T-cell (primary cell): ENCODE measurements around the gene RAI1. TPM values are rescaled to one million over a fixed set of nuclear protein-coding genes. Genes with fewer than 3 reads are reported as not detected.

Experiments used
- ATAC-seq, 4 experiments: fragments of 200-7000 bp in 3 of 4; fragments of 150-1000 bp in 1 of 4; cut with Tn5 transposase; replicated peaks in 1 of 4; 1 replicate in 3 of 4; 2 replicates in 1 of 4; pipeline ENCODE4 v1.10.0; 2021; ENCODE audit warnings: moderate library complexity in 3 of 4, mild to moderate bottlenecking in 2 of 4, moderate number of reproducible peaks in 1 of 4
- CTCF ChIA-PET, 2 donors: fragments of 300-600 bp; sonication (Branson Sonifier 250); formaldehyde crosslinking; loops; one replicate each; lab custom pipeline; 2022; ENCODE audit warnings: antibody characterized with exemption in 2 of 2; lab: Charles Lee
- POLR2A ChIA-PET, 2 donors: fragments of 300-600 bp; sonication (Branson Sonifier 250); formaldehyde crosslinking; loops; one replicate each; lab custom pipeline; 2022; ENCODE audit warnings: antibody characterized with exemption in 2 of 2; lab: Charles Lee
- DNase-seq, 35 experiments: peaks; one replicate each; pipeline versions ENCODE4 v3.0.0 to v3.0.0-alpha.2; 2013 to 2023
- H3K27ac ChIP-seq: one replicate; pipeline ENCODE4 v1.5.1; 2013; ENCODE audit warnings: low read length
- H3K27me3 ChIP-seq, 2 experiments: replicated peaks in 1 of 2; 1 replicate in 1 of 2; 2 replicates in 1 of 2; pipeline versions ENCODE4 v1.6.1 to v1.7.0; 2013; ENCODE audit warnings: low read length in 1 of 2, mixed read lengths in 1 of 2; ENCODE audit not compliant: control insufficient read depth in 2 of 2, insufficient read depth in 2 of 2; ENCODE audit errors: extremely low read depth in 1 of 2
- H3K36me3 ChIP-seq, 2 donors: 1 replicate in 1 of 2; 2 replicates in 1 of 2; pipeline versions ENCODE4 v1.6.1 to v1.7.0; 2013; ENCODE audit warnings: low read length in 1 of 2; ENCODE audit not compliant: control insufficient read depth in 2 of 2, insufficient read depth in 1 of 2; ENCODE audit errors: extremely low read depth in 1 of 2
- H3K4me1 ChIP-seq, 2 experiments: 1 replicate in 1 of 2; 2 replicates in 1 of 2; pipeline versions ENCODE4 v1.6.1 to v1.7.0; 2013; ENCODE audit warnings: low read length in 2 of 2, mixed read lengths in 1 of 2; ENCODE audit not compliant: insufficient read depth in 2 of 2, control insufficient read depth in 1 of 2; ENCODE audit errors: extremely low read depth in 1 of 2
- H3K4me3 ChIP-seq, 2 donors: 1 replicate in 1 of 2; 2 replicates in 1 of 2; pipeline versions ENCODE4 v1.5.1 to v1.7.0; 2013; ENCODE audit warnings: mild to moderate bottlenecking in 2 of 2, low read length in 1 of 2, moderate library complexity in 1 of 2; ENCODE audit not compliant: control insufficient read depth in 1 of 2; ENCODE audit errors: extremely low read depth in 1 of 2
- H3K9me3 ChIP-seq: 2 replicates; pipeline ENCODE4 v1.7.0; 2013
- H3K27ac Mint-ChIP-seq, 2 donors: one replicate each; pipeline ENCODE4 v1.8.0; 2020 to 2021; ENCODE audit warnings: mild to moderate bottlenecking in 2 of 2, mixed read lengths in 2 of 2
- H3K27me3 Mint-ChIP-seq, 2 donors: one replicate each; pipeline ENCODE4 v1.8.0; 2021 to 2022; ENCODE audit warnings: mixed read lengths in 2 of 2
- H3K36me3 Mint-ChIP-seq: one replicate; pipeline ENCODE4 v1.8.0; 2021; ENCODE audit warnings: mixed read lengths
- H3K4me1 Mint-ChIP-seq, 3 donors: one replicate each; pipeline ENCODE4 v1.8.0; 2020 to 2022; ENCODE audit warnings: mixed read lengths in 3 of 3, mild to moderate bottlenecking in 1 of 3
- H3K4me3 Mint-ChIP-seq, 3 donors: one replicate each; pipeline ENCODE4 v1.8.0; 2020 to 2022; ENCODE audit warnings: mild to moderate bottlenecking in 3 of 3, mixed read lengths in 3 of 3, moderate library complexity in 3 of 3
- H3K9me3 Mint-ChIP-seq, 3 donors: one replicate each; pipeline ENCODE4 v1.8.0; 2020 to 2022; ENCODE audit warnings: mixed read lengths in 3 of 3
- WGBS: methylation state at CpG from one replicate; pipeline ENCODE4 v1.1.5; 2013; ENCODE audit warnings: missing lambda C conversion rate; ENCODE audit not compliant: insufficient coverage; 5-methylcytosine and 5-hydroxymethylcytosine counted together
- total RNA-seq, 35 experiments: library from RNA in 6 of 35; stranded (reverse) in 6 of 35; fragments of 120-200 nt in 1 of 35; gene quantifications; one replicate each; pipeline versions ENCODE4 v1.2.1 to v1.2.4 and lab custom pipeline; 2013 to 2026

Gene RAI1
- total RNA-seq, 5 donors from 2014 or later (not counting 1 experiment from before 2014, with no cell fraction given), result 20.1 to 31.2 (median 24.5) TPM

DNA sequence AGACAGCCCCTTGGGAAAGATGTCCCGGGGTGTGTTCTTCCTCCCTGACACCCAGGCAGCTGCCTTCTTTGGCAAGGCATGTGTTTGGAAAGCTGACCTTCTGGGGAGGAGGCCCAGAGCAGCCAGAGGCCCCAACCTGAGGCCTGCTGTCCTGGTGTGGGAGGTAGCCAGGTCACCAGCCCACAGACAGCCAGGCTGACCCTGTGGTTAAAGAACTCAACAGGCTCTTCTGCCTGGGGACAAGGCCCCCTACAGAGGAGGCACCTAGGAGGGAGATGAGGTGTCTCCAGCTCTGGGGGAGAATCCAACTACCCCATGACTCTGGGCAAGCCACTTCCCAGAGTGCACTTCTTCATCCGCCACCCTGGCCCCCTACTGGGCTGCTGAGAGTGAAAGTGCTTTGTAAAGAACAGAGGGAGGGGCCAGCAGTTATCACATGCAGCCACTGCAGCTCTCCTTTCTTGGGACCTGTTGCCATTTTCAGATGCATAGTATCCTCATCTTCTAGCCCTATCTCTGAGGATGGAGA, 168.7 kb downstream of the RAI1 start:
- H3K4me1 ChIP-seq, result peaks cover 43 to 71% of the 10 kb centered on the region in 2 experiments
- H3K36me3 ChIP-seq, result peaks cover 3 to 14% of the 10 kb centered on the region in 2 donors
- WGBS, result no CpG with 5 or more reads among the region's 2 CpGs
- ATAC-seq (peak; percentile 36 to 68 (median 50)), DNase-seq (peak; percentile 33 to 84 (median 73))
- H3K9me3 ChIP-seq, result no peaks in the 10 kb centered on the region
- Mint-ChIP-seq H3K4me1 (peaks cover 74 to 78% (median 76%) of the 10 kb centered on the region in 3 donors), H3K27ac (peak overlapping the region; percentile 97), H3K4me3 (peak overlapping the region in 2 of 3 donors; percentile 14 to 76), H3K27me3 (no peaks in the 10 kb centered on the region), H3K9me3 (no peaks in the 10 kb centered on the region), H3K36me3 (peaks cover 5% of the 10 kb centered on the region)
- ChIA-PET CTCF (interaction anchor here in 1 of 2 donors (1.1 to 1.9 kb wide), 4 partner anchors 9 to 13 kb away, joined by 4 to 16 read pairs (median 6); partner anchors contain the start of gene SREBF1), POLR2A (interaction anchor here (0.7 to 3.2 kb wide), 6 partner anchors 9 to 122 kb away, joined by 3 to 25 read pairs (median 3); partner anchors contain the start of gene SREBF1 (in 1 of the 2))
- no peaks in the 10 kb centered on the region for H3K27me3 ChIP-seq
- H3K4me3 ChIP-seq, result no peak overlapping the region
- H3K27ac ChIP-seq, result peak overlapping the region; percentile 93

DNA sequence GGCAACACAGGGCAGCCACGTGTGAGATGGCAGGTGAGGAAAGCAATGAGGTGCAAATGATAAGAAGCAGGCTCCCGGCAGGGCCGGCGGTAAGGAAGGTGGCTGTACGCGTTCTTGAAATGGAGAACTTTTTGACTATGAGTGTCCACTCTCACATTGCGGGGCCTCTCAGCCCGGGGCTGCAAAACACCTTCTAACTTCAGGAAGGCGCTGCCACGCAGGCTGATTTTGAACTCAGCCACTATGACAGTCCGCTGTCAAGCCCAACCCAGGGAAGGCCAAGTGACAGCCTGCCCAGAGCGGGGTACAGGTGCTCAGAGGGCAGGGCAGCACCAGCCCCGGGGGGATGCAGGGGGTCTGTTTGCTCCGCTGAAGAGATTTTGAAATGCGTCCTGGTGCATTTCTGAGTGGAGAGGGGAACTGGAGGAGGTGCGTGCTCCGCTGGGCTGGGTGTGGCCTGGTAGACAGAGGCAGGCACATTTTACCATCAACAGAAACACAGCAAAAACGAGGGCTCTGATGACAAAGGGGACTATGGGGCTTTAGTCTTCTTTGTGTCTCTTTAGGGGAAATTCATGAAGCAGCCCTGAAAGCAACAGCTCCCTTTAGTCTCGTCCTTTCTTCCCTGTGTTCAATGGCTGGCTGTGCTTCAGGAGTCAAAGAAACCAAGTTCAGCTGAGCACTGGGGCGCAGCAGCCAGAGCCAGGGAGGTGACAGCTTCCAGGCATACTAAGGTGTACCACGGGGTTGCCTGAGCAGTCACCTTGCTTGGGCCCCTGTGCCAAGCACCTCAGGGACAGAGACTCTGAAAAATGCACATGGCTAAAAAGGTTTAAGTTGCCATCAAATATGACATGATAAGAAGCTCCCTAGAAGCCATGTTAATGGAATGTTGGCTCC, 170.1 kb downstream of the RAI1 start:
- Mint-ChIP-seq H3K36me3 (peaks cover 5% of the 10 kb centered on the region), H3K4me3 (peak overlapping the region in 2 of 3 donors; percentile 36 to 76), H3K27ac (peak overlapping the region; percentile 97), H3K9me3 (no peaks in the 10 kb centered on the region), H3K27me3 (no peaks in the 10 kb centered on the region), H3K4me1 (peaks cover 82% of the 10 kb centered on the region in 3 donors)
- ChIA-PET POLR2A (interaction anchor here (0.6 to 3.2 kb wide), 3 partner anchors 14 to 37 kb away, joined by 3 to 25 read pairs (median 6); partner anchors contain the start of gene SREBF1 (in 1 of the 2)), CTCF (interaction anchor here in 1 of 2 donors (0.6 to 0.7 kb wide), 2 partner anchors 16 to 24 kb away, joined by 3 to 5 read pairs; no protein-coding TSS in a partner anchor)
- Histone ChIP-seq H3K27ac (peak overlapping the region; percentile 93), H3K4me3 (no peak overlapping the region), H3K36me3 (peaks cover 3 to 11% of the 10 kb centered on the region in 2 donors), H3K27me3 (no peaks in the 10 kb centered on the region), H3K4me1 (peaks cover 47 to 83% of the 10 kb centered on the region in 2 experiments), H3K9me3 (no peaks in the 10 kb centered on the region)
- 78% methylated on average over 11 of the region's 21 CpGs for whole genome bisulfite sequencing
- ATAC-seq (peak in 1 of 4 experiments; percentile 15), DNase-seq (peak in 1 of 35 experiments; percentile 42)

DNA sequence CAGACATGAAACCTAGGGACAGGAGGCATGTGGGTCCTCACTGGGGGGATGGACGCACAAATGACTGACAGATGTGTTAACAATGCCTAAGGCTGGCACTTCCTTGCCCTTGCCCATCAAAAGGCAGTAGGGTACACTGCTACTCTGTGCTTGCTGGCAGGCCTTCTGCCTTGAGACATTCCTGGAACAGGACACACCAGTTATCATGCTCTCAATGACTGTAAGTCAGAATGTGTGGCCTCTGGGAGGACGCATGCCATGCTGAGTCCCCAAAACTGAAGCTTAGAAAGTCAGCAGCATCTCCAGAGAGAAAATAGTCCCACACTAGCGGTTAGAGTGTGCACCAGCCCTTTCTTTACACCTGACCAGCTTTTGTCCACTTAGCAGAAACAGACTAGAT, 171.7 kb downstream of the RAI1 start:
- no peaks in the 10 kb centered on the region for H3K27me3 ChIP-seq
- Mint-ChIP-seq H3K27me3 (no peaks in the 10 kb centered on the region), H3K4me1 (peaks cover 70 to 75% (median 71%) of the 10 kb centered on the region in 3 donors), H3K36me3 (peaks cover 5% of the 10 kb centered on the region), H3K4me3 (no peak overlapping the region), H3K9me3 (no peaks in the 10 kb centered on the region), H3K27ac (peak overlapping the region; percentile 11 to 72)
- POLR2A ChIA-PET, result no interaction called here
- ATAC-seq (no peak), DNase-seq (no peak)
- H3K36me3 ChIP-seq, result peaks cover 0 to 3% of the 10 kb centered on the region in 2 donors
- H3K27ac ChIP-seq, result no peak overlapping the region
- H3K4me1 ChIP-seq, result peaks cover 45 to 72% of the 10 kb centered on the region in 2 experiments
- H3K9me3 ChIP-seq, result no peaks in the 10 kb centered on the region
- CTCF ChIA-PET, result interaction anchor here in 1 of 2 donors (0.6 kb wide), 1 partner anchor 165 kb away, joined by 5 read pairs; no protein-coding TSS in a partner anchor
- H3K4me3 ChIP-seq, result no peak overlapping the region
- 87% methylated on average over 3 of the region's 3 CpGs for WGBS

DNA sequence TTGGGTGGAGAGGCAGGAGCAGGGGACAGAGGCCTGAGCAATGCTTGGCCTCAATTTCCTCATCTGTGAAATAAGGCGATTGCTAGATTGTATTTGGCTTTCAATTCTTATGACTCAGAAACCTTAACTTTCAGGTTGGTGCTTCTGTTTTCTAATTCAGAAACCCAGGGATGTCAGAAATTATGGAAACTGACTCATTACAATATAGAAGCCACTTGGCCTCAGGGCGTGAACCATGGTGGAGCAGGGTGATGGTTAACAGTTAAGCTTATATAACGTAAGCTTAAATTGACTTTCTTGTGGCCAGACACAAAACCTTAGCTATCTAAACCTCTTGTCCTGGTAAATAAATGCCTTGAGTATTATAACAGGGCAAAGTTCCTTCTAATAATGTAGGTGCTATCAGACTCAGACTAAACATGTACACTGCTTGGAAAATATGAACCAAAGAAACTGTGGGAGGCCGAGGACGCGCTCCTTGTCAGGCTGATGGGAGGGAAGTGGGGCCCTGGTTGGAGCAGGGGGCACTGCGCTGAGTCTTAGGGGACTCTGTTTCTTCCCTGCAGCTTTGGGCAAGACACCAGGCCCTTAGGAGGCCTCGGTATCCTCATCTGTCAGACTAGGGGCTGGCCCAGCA, 172.7 kb downstream of the RAI1 start:
- peaks cover 36 to 62% of the 10 kb centered on the region in 2 experiments for H3K4me1 ChIP-seq
- Mint-ChIP-seq H3K4me1 (peaks cover 60 to 65% (median 61%) of the 10 kb centered on the region in 3 donors), H3K9me3 (no peaks in the 10 kb centered on the region), H3K36me3 (peaks cover 5% of the 10 kb centered on the region), H3K27ac (peak overlapping the region; percentile 61 to 72), H3K27me3 (no peaks in the 10 kb centered on the region), H3K4me3 (no peak overlapping the region)
- WGBS, result 35% methylated on average over 2 of the region's 8 CpGs
- DNase-seq, result no peak
- H3K9me3 ChIP-seq, result no peaks in the 10 kb centered on the region
- no peak for ATAC-seq
- H3K4me3 ChIP-seq, result no peak overlapping the region
- ChIA-PET POLR2A (no interaction called here), CTCF (interaction anchor here in 1 of 2 donors (0.6 kb wide), 2 partner anchors 24 to 166 kb away, joined by 4 to 5 read pairs; no protein-coding TSS in a partner anchor)
- no peaks in the 10 kb centered on the region for H3K27me3 ChIP-seq
- no peak overlapping the region for H3K27ac ChIP-seq
- H3K36me3 ChIP-seq, result peaks cover 0 to 3% of the 10 kb centered on the region in 2 donors

DNA sequence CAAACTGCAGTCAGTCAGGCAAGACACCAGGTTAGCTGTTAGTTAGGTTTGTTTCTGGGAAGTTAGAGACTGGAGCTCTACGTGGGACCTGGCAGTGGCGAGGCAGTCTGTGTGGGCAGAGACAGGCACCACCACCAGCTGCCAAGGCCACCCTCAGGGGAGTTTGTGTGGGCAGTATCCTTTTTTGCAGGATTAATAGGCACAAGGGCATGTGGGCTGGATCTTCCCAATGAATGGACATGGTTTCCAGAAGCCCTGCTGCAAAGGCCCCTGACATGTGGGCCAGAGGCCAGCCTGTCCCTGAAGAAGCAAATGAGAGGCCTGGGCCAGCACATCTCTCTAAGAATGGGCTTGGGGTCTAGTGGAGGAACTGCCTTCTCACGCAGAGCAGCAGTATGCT, 174.7 kb downstream of the RAI1 start:
- ChIA-PET POLR2A (interaction anchor here in 1 of 2 donors (0.6 kb wide), 2 partner anchors 8 to 13 kb away, joined by 3 to 4 read pairs; no protein-coding TSS in a partner anchor), CTCF (no interaction called here)
- no peak overlapping the region for H3K27ac ChIP-seq
- H3K4me3 Mint-ChIP-seq, result no peak overlapping the region
- no peak for DNase-seq
- H3K4me3 ChIP-seq, result no peak overlapping the region
- WGBS, result 77% methylated on average over 3 of the region's 3 CpGs
- peaks cover 20 to 51% of the 10 kb centered on the region in 2 experiments for H3K4me1 ChIP-seq
- H3K27me3 ChIP-seq, result no peaks in the 10 kb centered on the region
- peaks cover 5% of the 10 kb centered on the region for H3K36me3 Mint-ChIP-seq
- H3K27me3 Mint-ChIP-seq, result no peaks in the 10 kb centered on the region
- ATAC-seq, result no peak
- peaks cover 51 to 53% (median 52%) of the 10 kb centered on the region in 3 donors for H3K4me1 Mint-ChIP-seq
- no peaks in the 10 kb centered on the region for H3K9me3 Mint-ChIP-seq
- no peaks in the 10 kb centered on the region for H3K9me3 ChIP-seq
- H3K27ac Mint-ChIP-seq, result peak overlapping the region; percentile 45 to 52
- H3K36me3 ChIP-seq, result peaks cover 0 to 3% of the 10 kb centered on the region in 2 donors
